ENCODE results near the gene ACSM5. TPM values are rescaled to one million over a fixed set of nuclear protein-coding genes. Genes with fewer than 3 reads are reported as not detected.

Gene ACSM5
- total RNA-seq, 6 donors from 2014 or later: 0.89 to 11.5 (median 2.3) TPM

GRCh38 chr16:20369452-20370054 is 39.8 kb upstream of the ACSM5 start:
- H3K27ac ChIP-seq: no peak overlapping the region
- H3K36me3 ChIP-seq: no peaks in the 10 kb centered on the region
- DNase-seq (no peak), ATAC-seq (ENCODE audit: low FRiP score in 2 of 2) (no peak)
- no peaks in the 10 kb centered on the region for H3K9me3 ChIP-seq
- no peaks in the 10 kb centered on the region for H3K4me1 ChIP-seq
- no peak for TF ChIP-seq CTCF (IDR thresholded peaks at IDR 0.05)
- no peak for TF ChIP-seq POLR2A (IDR thresholded peaks at IDR 0.05)
- TF ChIP-seq POLR2AphosphoS5 (IDR thresholded peaks at IDR 0.05): no peak
- TF ChIP-seq EP300 (IDR thresholded peaks at IDR 0.05): no peak
- 72 to 79% methylated on average over 9 of the region's 9 CpGs for WGBS, 2 donors
- H3K4me3 ChIP-seq: no peak overlapping the region
- H3K27me3 ChIP-seq: no peaks in the 10 kb centered on the region

GRCh38 chr16:20372701-20373100 is 36.6 kb upstream of the ACSM5 start:
- H3K36me3 ChIP-seq: no peaks in the 10 kb centered on the region
- WGBS, 2 donors: 84% methylated on average over 5 of the region's 5 CpGs
- no peaks in the 10 kb centered on the region for H3K9me3 ChIP-seq
- H3K4me3 ChIP-seq: no peak overlapping the region
- ATAC-seq (ENCODE audit: low FRiP score in 2 of 2) (no peak), DNase-seq (no peak)
- TF ChIP-seq POLR2AphosphoS5 (IDR thresholded peaks at IDR 0.05) (no peak), EP300 (IDR thresholded peaks at IDR 0.05) (no peak), CTCF (IDR thresholded peaks at IDR 0.05) (no peak), POLR2A (IDR thresholded peaks at IDR 0.05) (no peak)
- no peak overlapping the region for H3K27ac ChIP-seq
- no peaks in the 10 kb centered on the region for H3K4me1 ChIP-seq
- no peaks in the 10 kb centered on the region for H3K27me3 ChIP-seq

GRCh38 chr16:20377181-20377580 is 32.2 kb upstream of the ACSM5 start:
- no peaks in the 10 kb centered on the region for H3K9me3 ChIP-seq
- DNase-seq: no peak
- H3K4me3 ChIP-seq: no peak overlapping the region
- TF ChIP-seq CTCF (IDR thresholded peaks at IDR 0.05): no peak
- TF ChIP-seq EP300 (IDR thresholded peaks at IDR 0.05): no peak
- no peak for TF ChIP-seq POLR2AphosphoS5 (IDR thresholded peaks at IDR 0.05)
- no peak for TF ChIP-seq POLR2A (IDR thresholded peaks at IDR 0.05)
- WGBS, 2 donors: 61 to 73% methylated on average over 5 of the region's 5 CpGs
- no peak for ATAC-seq (ENCODE audit: low FRiP score in 2 of 2)
- H3K27me3 ChIP-seq: no peaks in the 10 kb centered on the region
- H3K27ac ChIP-seq: no peak overlapping the region
- no peaks in the 10 kb centered on the region for H3K36me3 ChIP-seq
- H3K4me1 ChIP-seq: no peaks in the 10 kb centered on the region

GRCh38 chr16:20380782-20381181 is 28.6 kb upstream of the ACSM5 start:
- H3K27me3 ChIP-seq: no peaks in the 10 kb centered on the region
- H3K27ac ChIP-seq: no peak overlapping the region
- no peak for DNase-seq
- H3K4me1 ChIP-seq: no peaks in the 10 kb centered on the region
- no peak for ATAC-seq (ENCODE audit: low FRiP score in 2 of 2)
- no peak for TF ChIP-seq POLR2A (IDR thresholded peaks at IDR 0.05)
- no peak for TF ChIP-seq CTCF (IDR thresholded peaks at IDR 0.05)
- TF ChIP-seq EP300 (IDR thresholded peaks at IDR 0.05): no peak
- TF ChIP-seq POLR2AphosphoS5 (IDR thresholded peaks at IDR 0.05): no peak
- 40 to 58% methylated on average over 3 of the region's 3 CpGs for WGBS, 2 donors
- no peaks in the 10 kb centered on the region for H3K36me3 ChIP-seq
- no peaks in the 10 kb centered on the region for H3K9me3 ChIP-seq
- H3K4me3 ChIP-seq: no peak overlapping the region
